NCI-H345 treated with DMSO at 0.1 percent for 48 hours (cell line): ENCODE measurements around the gene ACP3.
"Not testable (repeated sequence)": the region's sequence is repeated elsewhere in the genome, so short reads cannot be mapped to it uniquely, and the experiment has no call there.

Source experiments
- DNase-seq: peaks from one replicate; lab custom pipeline; 2025; ENCODE audit not compliant: unreplicated experiment; lab: John Stamatoyannopoulos, UW

ACP3 gene

GRCh38 chr3:132317229-132317948, at the start of gene ACP3:
ACP3 (plus strand) TSS chr3:132317407; CDS start chr3:132317457, 50 bp downstream.
- DNase-seq = no peak

GRCh38 chr3:132268956-132269355, 48.3 kb upstream of the ACP3 start:
- no peak for DNase-seq

GRCh38 chr3:132273036-132273435, 44.2 kb upstream of the ACP3 start:
- DNase-seq = no peak

- no peak for DNase-seq
Measured at GRCh38 chr3:132276228-132276906, 40.8 kb upstream of the ACP3 start.

GRCh38 chr3:132279030-132279429, 38.2 kb upstream of the ACP3 start:
- no peak for DNase-seq

- no peak for DNase-seq
Measured at GRCh38 chr3:132283440-132283839, 33.8 kb upstream of the ACP3 start.

- DNase-seq = no peak
Measured at GRCh38 chr3:132283916-132284405, 33.2 kb upstream of the ACP3 start.

GRCh38 chr3:132284781-132285619, 32.2 kb upstream of the ACP3 start:
- no peak for DNase-seq

- no peak for DNase-seq
Measured at GRCh38 chr3:132285620-132285945, 31.6 kb upstream of the ACP3 start.

- no peak for DNase-seq
Measured at GRCh38 chr3:132286035-132286434, 31.2 kb upstream of the ACP3 start.

- DNase-seq = no peak
Measured at GRCh38 chr3:132288357-132288756, 28.9 kb upstream of the ACP3 start.

- no peak for DNase-seq
Measured at GRCh38 chr3:132289316-132289715, 27.9 kb upstream of the ACP3 start.

GRCh38 chr3:132290833-132291232, 26.4 kb upstream of the ACP3 start:
- no peak for DNase-seq

GRCh38 chr3:132292042-132292441, 25.2 kb upstream of the ACP3 start:
- no peak for DNase-seq

GRCh38 chr3:132293251-132293650, 24.0 kb upstream of the ACP3 start:
- DNase-seq = no peak

- DNase-seq = no peak
Measured at GRCh38 chr3:132294906-132295305, 22.3 kb upstream of the ACP3 start.

GRCh38 chr3:132303336-132304201, 13.6 kb upstream of the ACP3 start:
- DNase-seq = not testable (repeated sequence)

- DNase-seq = not testable (repeated sequence)
Measured at GRCh38 chr3:132304351-132304750, 12.9 kb upstream of the ACP3 start.

- DNase-seq = not testable (repeated sequence)
Measured at GRCh38 chr3:132310057-132310456, 7.2 kb upstream of the ACP3 start.

- DNase-seq = no peak
Measured at GRCh38 chr3:132311316-132311715, 5.9 kb upstream of the ACP3 start.

- no peak for DNase-seq
Measured at GRCh38 chr3:132311841-132312240, 5.4 kb upstream of the ACP3 start.
